ENCODE measurements around the gene SH2D6.
"Not testable (repeated sequence)": the region's sequence is repeated elsewhere in the genome, so short reads cannot be mapped to it uniquely, and the experiment has no call there.

The SH2D6 gene

GRCh38 chr2:85470850-85471800, 52.6 kb downstream of the SH2D6 start:
- no peak for DNase-seq

- DNase-seq: no peak
Measured at GRCh38 chr2:85472261-85472660, 53.7 kb downstream of the SH2D6 start.

- DNase-seq: no peak
Measured at GRCh38 chr2:85475799-85476490, 57.4 kb downstream of the SH2D6 start.

- no peak for DNase-seq
Measured at GRCh38 chr2:85476624-85477023, 58.1 kb downstream of the SH2D6 start.

GRCh38 chr2:85477884-85478283, 59.4 kb downstream of the SH2D6 start:
- DNase-seq: no peak

GRCh38 chr2:85481818-85482777, 63.6 kb downstream of the SH2D6 start:
- DNase-seq: no peak

- DNase-seq: not testable (repeated sequence)
Measured at GRCh38 chr2:85484615-85485014, 66.1 kb downstream of the SH2D6 start.

- DNase-seq: no peak
Measured at GRCh38 chr2:85485815-85486214, 67.3 kb downstream of the SH2D6 start.

Measured in right kidney (tissue), 1 donor.